ENCODE data around the gene APLP1. TPM values are rescaled to one million over a fixed set of nuclear protein-coding genes. Genes with fewer than 3 reads are reported as not detected.

APLP1 gene
- total and polyA plus RNA-seq, 2 donors (not counting 1 experiment from before 2014, with no cell fraction given) = 0.99 to 4.1 TPM

DNA sequence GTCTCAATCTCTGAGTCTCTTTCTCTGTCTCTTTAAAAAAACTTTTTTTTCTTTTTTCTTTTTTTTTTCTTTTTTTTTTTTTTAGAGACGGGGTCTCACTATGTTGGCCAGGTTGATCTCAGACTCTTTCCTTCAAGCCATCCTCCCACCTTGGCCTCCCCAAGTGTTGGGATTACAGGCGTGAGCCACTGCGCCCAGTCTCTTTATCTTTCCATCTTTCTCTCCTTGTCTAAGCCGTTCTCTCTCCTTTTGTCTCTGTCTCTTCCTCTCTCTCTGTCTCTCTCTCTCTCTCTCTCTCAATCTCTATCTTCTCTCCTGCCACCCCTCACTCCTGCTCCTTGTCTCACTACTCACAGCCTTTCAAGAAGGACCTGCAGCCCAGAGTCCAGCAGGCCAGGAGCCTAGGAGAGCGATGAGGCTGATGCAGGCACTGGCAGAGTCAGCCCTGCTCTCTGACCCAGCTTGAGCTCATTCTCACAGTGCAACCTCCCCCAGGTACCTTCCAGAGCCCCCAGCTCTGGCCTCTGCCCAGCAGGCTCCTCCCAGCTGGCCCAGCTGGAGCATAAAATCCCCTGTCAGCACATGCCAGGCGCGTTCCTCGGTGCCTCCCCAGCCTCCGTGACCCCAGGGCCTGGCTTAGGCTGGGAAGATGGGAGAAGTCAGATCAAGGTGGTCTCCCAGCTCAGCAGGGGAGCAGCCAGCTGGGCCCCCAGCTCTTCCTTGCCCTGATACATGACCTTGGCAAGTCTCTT, 16.2 kb upstream of the APLP1 start, which contains the start of gene NPHS1:
TSS of gene NPHS1 (minus strand) at position 476 of the 752 bp plus-strand sequence. CDS start 667 bp downstream, outside the sequence.
- DNase-seq (ENCODE audit: low read depth in 2 of 2) = no peak
- no peaks in the 10 kb centered on the region for H3K9me3 ChIP-seq (ENCODE audit: control insufficient read depth, insufficient read depth, low read depth, low read length)
- H4K20me1 ChIP-seq (ENCODE audit: control insufficient read depth, extremely low read depth, insufficient read depth, low read length) = no peaks in the 10 kb centered on the region
- H3K79me2 ChIP-seq (ENCODE audit: control insufficient read depth, insufficient read depth, low read length) = no peaks in the 10 kb centered on the region
- peaks cover 27% of the 10 kb centered on the region for H3K27me3 ChIP-seq (ENCODE audit: control insufficient read depth, insufficient read depth, low read length)
- H3K27ac ChIP-seq (ENCODE audit: insufficient read depth, low read length) = no peak within 1 kb of the TSS
- H3K4me1 ChIP-seq (ENCODE audit: control insufficient read depth, extremely low read depth, insufficient read depth, low read length) = no peaks in the 10 kb centered on the region
- H3K9ac ChIP-seq (ENCODE audit: insufficient read depth, low read length) = no peak within 1 kb of the TSS
- TF ChIP-seq EZH2 (IDR thresholded peaks at IDR 0.05; ENCODE audit: low read length, missing control alignments) = no peak
- TF ChIP-seq CTCF (conservative IDR thresholded peaks at IDR 0.05 in 1 of 2, IDR thresholded peaks at IDR 0.05 in 1 of 2; ENCODE audit: low read depth in 1 of 2, low read length in 2 of 2) = no peak
- H3K36me3 ChIP-seq (ENCODE audit: control insufficient read depth, insufficient read depth, low read length) = no peaks in the 10 kb centered on the region
- H3K4me2 ChIP-seq (ENCODE audit: extremely low read depth, insufficient read depth, low read length) = no peak within 1 kb of the TSS
- no peak within 1 kb of the TSS for H2AFZ ChIP-seq (ENCODE audit: low read length)
- H3K4me3 ChIP-seq (replicated peaks in 1 of 4; ENCODE audit: control extremely low read depth in 1 of 4, insufficient read depth in 1 of 4, low read depth in 3 of 4, low read length in 4 of 4) = no peak within 1 kb of the TSS

DNA sequence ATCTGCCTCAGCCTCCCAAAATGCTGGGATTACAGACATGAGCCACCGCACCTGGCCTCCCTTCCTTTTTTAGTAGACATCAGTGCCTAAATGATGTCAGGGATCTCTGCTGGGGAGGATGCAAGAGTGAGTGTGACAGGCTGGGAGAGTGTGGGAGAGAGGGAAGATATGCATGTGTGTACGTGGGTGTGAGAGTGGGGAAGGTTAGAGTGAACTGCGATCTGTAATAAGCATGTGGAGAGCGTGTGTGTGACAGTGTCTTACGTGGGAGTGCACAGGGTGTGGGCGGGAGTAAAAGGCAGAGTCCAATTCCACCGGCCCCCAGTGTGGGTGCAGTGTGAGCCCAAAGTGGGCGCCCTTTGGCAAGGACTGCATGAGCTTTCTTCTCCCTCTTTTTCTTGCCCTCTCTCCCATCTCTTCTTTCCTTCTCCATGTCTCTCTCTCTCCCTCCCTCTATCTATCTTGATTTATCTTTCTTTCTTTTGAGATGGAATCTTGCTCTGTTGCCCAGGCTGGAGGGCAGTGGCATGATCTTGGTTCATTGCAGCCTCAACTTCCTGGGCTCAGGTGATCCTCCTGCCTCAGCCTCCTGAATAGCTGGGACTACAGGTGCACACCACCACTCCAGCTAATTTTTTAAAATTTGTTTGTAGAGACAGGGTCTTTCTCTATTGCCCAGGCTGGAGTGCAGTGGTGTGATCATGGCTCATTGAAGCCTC, 15.2 kb upstream of the APLP1 start:
- Histone ChIP-seq H3K27me3 (ENCODE audit: control insufficient read depth, insufficient read depth, low read length) (peaks cover 32% of the 10 kb centered on the region), H3K4me3 (replicated peaks in 1 of 4; ENCODE audit: control extremely low read depth in 1 of 4, insufficient read depth in 1 of 4, low read depth in 3 of 4, low read length in 4 of 4) (no peak overlapping the region), H3K4me2 (ENCODE audit: extremely low read depth, insufficient read depth, low read length) (no peak overlapping the region), H3K4me1 (ENCODE audit: control insufficient read depth, extremely low read depth, insufficient read depth, low read length) (no peaks in the 10 kb centered on the region), H3K9ac (ENCODE audit: insufficient read depth, low read length) (no peak overlapping the region), H3K9me3 (ENCODE audit: control insufficient read depth, insufficient read depth, low read depth, low read length) (no peaks in the 10 kb centered on the region), H3K36me3 (ENCODE audit: control insufficient read depth, insufficient read depth, low read length) (no peaks in the 10 kb centered on the region), H4K20me1 (ENCODE audit: control insufficient read depth, extremely low read depth, insufficient read depth, low read length) (no peaks in the 10 kb centered on the region), H3K79me2 (ENCODE audit: control insufficient read depth, insufficient read depth, low read length) (no peaks in the 10 kb centered on the region), H2AFZ (ENCODE audit: low read length) (no peak overlapping the region), H3K27ac (ENCODE audit: insufficient read depth, low read length) (no peak overlapping the region)
- TF ChIP-seq EZH2 (IDR thresholded peaks at IDR 0.05; ENCODE audit: low read length, missing control alignments) = no peak
- no peak for TF ChIP-seq CTCF (conservative IDR thresholded peaks at IDR 0.05 in 1 of 2, IDR thresholded peaks at IDR 0.05 in 1 of 2; ENCODE audit: low read depth in 1 of 2, low read length in 2 of 2)
- no peak for DNase-seq (ENCODE audit: low read depth in 2 of 2)

DNA sequence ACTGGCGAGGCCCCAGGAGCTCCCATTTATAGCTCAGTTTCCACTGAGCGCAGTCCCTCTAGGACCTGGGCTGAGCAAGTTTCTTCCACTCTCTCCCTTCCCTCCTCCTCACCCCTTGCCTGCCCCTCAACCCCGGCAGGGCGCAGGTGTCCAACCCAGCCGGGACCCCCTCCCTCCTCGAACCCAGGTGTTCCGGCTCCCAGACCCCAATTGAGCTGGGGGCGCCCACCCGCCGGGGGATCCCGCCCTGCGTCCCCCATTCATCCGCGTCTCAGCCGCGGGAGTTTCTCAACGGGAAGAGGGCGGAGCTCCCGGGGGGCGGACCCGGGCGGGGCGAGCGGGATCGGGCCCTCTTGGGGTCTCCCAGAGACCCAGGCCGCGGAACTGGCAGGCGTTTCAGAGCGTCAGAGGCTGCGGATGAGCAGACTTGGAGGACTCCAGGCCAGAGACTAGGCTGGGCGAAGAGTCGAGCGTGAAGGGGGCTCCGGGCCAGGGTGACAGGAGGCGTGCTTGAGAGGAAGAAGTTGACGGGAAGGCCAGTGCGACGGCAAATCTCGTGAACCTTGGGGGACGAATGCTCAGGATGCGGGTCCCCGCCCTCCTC, 11.7 kb upstream of the APLP1 start, which contains the start of gene KIRREL2:
TSS of gene KIRREL2 (plus strand) at position 366 of the 604 bp plus-strand sequence. CDS start at position 575, 209 bp downstream.
- no peak within 1 kb of the TSS for H2AFZ ChIP-seq (ENCODE audit: low read length)
- DNase-seq (ENCODE audit: low read depth in 2 of 2) = no peak
- no peak within 1 kb of the TSS for H3K27ac ChIP-seq (ENCODE audit: insufficient read depth, low read length)
- H3K36me3 ChIP-seq (ENCODE audit: control insufficient read depth, insufficient read depth, low read length) = no peaks in the 10 kb centered on the region
- H3K9me3 ChIP-seq (ENCODE audit: control insufficient read depth, insufficient read depth, low read depth, low read length) = no peaks in the 10 kb centered on the region
- H3K79me2 ChIP-seq (ENCODE audit: control insufficient read depth, insufficient read depth, low read length) = no peaks in the 10 kb centered on the region
- no peaks in the 10 kb centered on the region for H3K4me1 ChIP-seq (ENCODE audit: control insufficient read depth, extremely low read depth, insufficient read depth, low read length)
- H4K20me1 ChIP-seq (ENCODE audit: control insufficient read depth, extremely low read depth, insufficient read depth, low read length) = no peaks in the 10 kb centered on the region
- TF ChIP-seq EZH2 (IDR thresholded peaks at IDR 0.05; ENCODE audit: low read length, missing control alignments) = peak; percentile 58
- TF ChIP-seq CTCF (conservative IDR thresholded peaks at IDR 0.05 in 1 of 2, IDR thresholded peaks at IDR 0.05 in 1 of 2; ENCODE audit: low read depth in 1 of 2, low read length in 2 of 2) = no peak
- no peak within 1 kb of the TSS for H3K9ac ChIP-seq (ENCODE audit: insufficient read depth, low read length)
- H3K27me3 ChIP-seq (ENCODE audit: control insufficient read depth, insufficient read depth, low read length) = peaks cover 55% of the 10 kb centered on the region
- H3K4me3 ChIP-seq (replicated peaks in 1 of 4; ENCODE audit: control extremely low read depth in 1 of 4, insufficient read depth in 1 of 4, low read depth in 3 of 4, low read length in 4 of 4) = peak within 1 kb of the TSS in 2 of 4 experiments; percentile 21 to 51
- peak within 1 kb of the TSS; percentile 51 for H3K4me2 ChIP-seq (ENCODE audit: extremely low read depth, insufficient read depth, low read length)

All from fibroblast of lung (primary cell).